H4 (cell line): ENCODE data around the gene SBF2. TPM values are rescaled to one million over a fixed set of nuclear protein-coding genes. Genes with fewer than 3 reads are reported as not detected.

Source experiments
- DNase-seq: peaks from one replicate; pipeline ENCODE4 v3.0.0-alpha.2; 2015; ENCODE audit warnings: low spot score
- total RNA-seq: library from RNA; depleted of rRNA; stranded (reverse); fragments of >200 nt; shearing (Covaris generic); gene quantifications from 2 replicates; pipeline ENCODE4 v1.2.3, GENCODE V29; 2014

SBF2 gene
- total RNA-seq, 1 experiment from 2014 or later: 27.0 TPM

GRCh38 chr11:9855579-9856287 is 438.3 kb downstream of the SBF2 start:
- no peak for DNase-seq

GRCh38 chr11:9853929-9854552 is 440.0 kb downstream of the SBF2 start:
- DNase-seq: no peak

- no peak for DNase-seq
Measured at GRCh38 chr11:9852465-9852864, 441.6 kb downstream of the SBF2 start.

GRCh38 chr11:9851366-9851765 is 442.7 kb downstream of the SBF2 start:
- DNase-seq: no peak

GRCh38 chr11:9850224-9850895 is 443.7 kb downstream of the SBF2 start:
- no peak for DNase-seq

GRCh38 chr11:9849389-9849788 is 444.6 kb downstream of the SBF2 start:
- no peak for DNase-seq

GRCh38 chr11:9847636-9848035 is 446.4 kb downstream of the SBF2 start:
- DNase-seq: no peak

- no peak for DNase-seq
Measured at GRCh38 chr11:9842923-9843322, 451.1 kb downstream of the SBF2 start.

- no peak for DNase-seq
Measured at GRCh38 chr11:9840460-9841004, 453.5 kb downstream of the SBF2 start.

- no peak for DNase-seq
Measured at GRCh38 chr11:9839550-9839949, 454.5 kb downstream of the SBF2 start.

- DNase-seq: peak; percentile 41
Measured at GRCh38 chr11:9838961-9839360, 455.1 kb downstream of the SBF2 start.

GRCh38 chr11:9838229-9838628 is 455.8 kb downstream of the SBF2 start:
- no peak for DNase-seq

- DNase-seq: no peak
Measured at GRCh38 chr11:9834291-9834690, 459.7 kb downstream of the SBF2 start.

GRCh38 chr11:9831122-9831521 is 462.9 kb downstream of the SBF2 start:
- DNase-seq: no peak

- no peak for DNase-seq
Measured at GRCh38 chr11:9827708-9828107, 466.3 kb downstream of the SBF2 start.

- DNase-seq: no peak
Measured at GRCh38 chr11:9826390-9826789, 467.6 kb downstream of the SBF2 start.

- no peak for DNase-seq
Measured at GRCh38 chr11:9825895-9826294, 468.1 kb downstream of the SBF2 start.

GRCh38 chr11:9825315-9825714 is 468.7 kb downstream of the SBF2 start:
- no peak for DNase-seq

- DNase-seq: no peak
Measured at GRCh38 chr11:9823887-9824385, 470.1 kb downstream of the SBF2 start.

GRCh38 chr11:9823439-9823838 is 470.6 kb downstream of the SBF2 start:
- no peak for DNase-seq

GRCh38 chr11:9821008-9821752 is 472.8 kb downstream of the SBF2 start:
- DNase-seq: no peak

- no peak for DNase-seq
Measured at GRCh38 chr11:9820260-9820659, 473.8 kb downstream of the SBF2 start.
